Endodermal cell (in vitro differentiated cells): Measurements from ENCODE around the gene DGKD. TPM values are rescaled to one million over a fixed set of nuclear protein-coding genes. Genes with fewer than 3 reads are reported as not detected.
A peak's percentile ranks its signal among the peaks of the same experiment; 100 is the strongest.

Experiments used
- DNase-seq: peaks from one replicate; pipeline ENCODE4 v3.0.0-alpha.2; 2017
- H3K27ac ChIP-seq: 2 replicates; pipeline ENCODE4 v1.5.1; 2013; ENCODE audit warnings: mild to moderate bottlenecking, low read depth, low read length, moderate library complexity
- H3K27me3 ChIP-seq: 2 replicates; pipeline ENCODE4 v1.6.1; 2013; ENCODE audit warnings: mild to moderate bottlenecking, low read length, moderate library complexity; ENCODE audit not compliant: insufficient read depth, control insufficient read depth, poor library complexity, severe bottlenecking
- H3K36me3 ChIP-seq: 2 replicates; pipeline ENCODE4 v1.7.0; 2013; ENCODE audit warnings: mild to moderate bottlenecking, low read length, moderate library complexity; ENCODE audit not compliant: control insufficient read depth, insufficient read depth
- H3K4me1 ChIP-seq: one replicate; pipeline ENCODE4 v1.7.0; 2013; ENCODE audit warnings: low read length; ENCODE audit not compliant: control insufficient read depth, insufficient read depth
- H3K4me3 ChIP-seq: 2 replicates; pipeline ENCODE4 v1.5.1; 2013; ENCODE audit warnings: mild to moderate bottlenecking, low read length, moderate library complexity
- H3K9ac ChIP-seq: 2 replicates; pipeline ENCODE4 v1.6.1; 2013; ENCODE audit warnings: mild to moderate bottlenecking, low read length, moderate library complexity; ENCODE audit not compliant: poor library complexity, severe bottlenecking; ENCODE audit errors: extremely low read depth
- H3K9me3 ChIP-seq: 2 replicates; pipeline ENCODE4 v1.6.1; 2013; ENCODE audit warnings: mild to moderate bottlenecking, low read length, moderate library complexity; ENCODE audit not compliant: control insufficient read depth
- H3K27ac Mint-ChIP-seq: 2 replicates; pipeline ENCODE4 v1.8.0; 2020; ENCODE audit warnings: mixed read lengths
- H3K27me3 Mint-ChIP-seq: 2 replicates; pipeline ENCODE4 v1.8.0; 2021; ENCODE audit warnings: mild to moderate bottlenecking, mixed read lengths; ENCODE audit not compliant: insufficient read depth
- H3K36me3 Mint-ChIP-seq: 2 replicates; pipeline ENCODE4 v1.8.0; 2020; ENCODE audit warnings: low read depth, mixed read lengths
- H3K4me1 Mint-ChIP-seq: 2 replicates; pipeline ENCODE4 v1.8.0; 2020; ENCODE audit warnings: mixed read lengths
- H3K4me3 Mint-ChIP-seq: 2 replicates; pipeline ENCODE4 v1.8.0; 2020; ENCODE audit warnings: mild to moderate bottlenecking, moderate library complexity, mixed read lengths
- H3K9me3 Mint-ChIP-seq: 2 replicates; pipeline ENCODE4 v1.8.0; 2020; ENCODE audit warnings: mild to moderate bottlenecking, mixed read lengths
- WGBS, 2 experiments: methylation state at CpG; one replicate each; pipeline versions ENCODE4 v1.1.5 to v1.1.7; 2013; ENCODE audit warnings: missing lambda C conversion rate in 2 of 2, mixed read lengths in 1 of 2; ENCODE audit not compliant: insufficient coverage in 1 of 2, insufficient read length in 1 of 2; 5-methylcytosine and 5-hydroxymethylcytosine counted together
- total RNA-seq, 2 donors: library from RNA; stranded (reverse); fragmentation: NEBNext Ultra II Directional in 1 of 2; extraction: Animal tissue kit (Norgen Biotek cat#: 25700) in 1 of 2; gene quantifications; 2 replicates in 1 of 2; 3 replicates in 1 of 2; pipeline ENCODE4 v1.2.1, GENCODE V29; 2021
- TF ChIP-seq, protein P1 (sequence below): fragments of 200-600 bp; sonication (generic); conservative IDR thresholded peaks from 2 replicates; pipeline ENCODE4 v1.5.0; 2021; ENCODE audit warnings: antibody characterized with exemption, mild to moderate bottlenecking

DGKD gene
- total RNA-seq, 2 donors from 2014 or later: 39.2 to 46.9 TPM

DNA sequence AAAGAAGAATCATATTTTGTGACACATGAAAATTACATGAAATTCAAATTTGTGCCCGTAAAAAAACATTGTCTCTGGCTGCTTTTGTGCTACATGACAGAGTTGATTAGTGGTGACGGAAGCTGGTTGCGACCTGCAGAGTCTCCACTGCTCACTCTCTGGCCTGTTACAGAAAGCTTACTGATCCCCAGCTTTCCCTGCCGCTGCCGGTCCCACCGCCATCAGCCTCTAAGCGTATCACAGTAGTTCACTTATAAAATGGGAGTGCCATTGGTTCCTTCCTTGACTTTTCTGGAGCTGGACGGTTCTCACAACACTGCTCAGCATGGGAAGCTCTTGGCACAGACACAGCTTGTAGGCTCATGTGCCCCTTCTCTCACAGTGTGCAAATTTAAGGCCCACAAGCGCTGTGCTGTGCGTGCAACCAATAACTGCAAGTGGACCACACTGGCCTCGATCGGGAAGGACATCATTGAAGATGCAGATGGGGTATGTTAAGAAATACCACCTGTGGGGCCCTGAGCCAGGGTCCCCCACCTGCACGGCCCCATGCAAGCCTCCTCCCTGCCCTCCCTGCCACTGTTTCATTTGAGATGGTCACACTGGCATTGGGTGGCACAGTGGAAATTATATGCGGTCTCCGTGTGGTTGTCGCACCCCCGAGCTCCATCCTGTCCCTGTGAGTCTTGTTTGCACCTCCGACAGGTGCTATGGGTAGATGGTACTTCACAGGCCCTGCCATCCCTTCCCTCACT is 81.3 kb downstream of the DGKD start:
- Histone ChIP-seq H3K4me3 (no peak overlapping the region), H3K4me1 (no peaks in the 10 kb centered on the region), H3K27ac (no peak overlapping the region), H3K27me3 (no peaks in the 10 kb centered on the region), H3K9ac (no peak overlapping the region), H3K36me3 (no peaks in the 10 kb centered on the region), H3K9me3 (no peaks in the 10 kb centered on the region)
- H3K9me3 Mint-ChIP-seq: no peaks in the 10 kb centered on the region
- WGBS, 2 experiments: 95 to 96% methylated on average over 15 to 18 of the region's 18 CpGs
- H3K27ac Mint-ChIP-seq: no peak overlapping the region
- H3K27me3 Mint-ChIP-seq: no peaks in the 10 kb centered on the region
- DNase-seq: peak; percentile 26
- H3K4me3 Mint-ChIP-seq: no peak overlapping the region
- TF ChIP-seq, protein P1, sequence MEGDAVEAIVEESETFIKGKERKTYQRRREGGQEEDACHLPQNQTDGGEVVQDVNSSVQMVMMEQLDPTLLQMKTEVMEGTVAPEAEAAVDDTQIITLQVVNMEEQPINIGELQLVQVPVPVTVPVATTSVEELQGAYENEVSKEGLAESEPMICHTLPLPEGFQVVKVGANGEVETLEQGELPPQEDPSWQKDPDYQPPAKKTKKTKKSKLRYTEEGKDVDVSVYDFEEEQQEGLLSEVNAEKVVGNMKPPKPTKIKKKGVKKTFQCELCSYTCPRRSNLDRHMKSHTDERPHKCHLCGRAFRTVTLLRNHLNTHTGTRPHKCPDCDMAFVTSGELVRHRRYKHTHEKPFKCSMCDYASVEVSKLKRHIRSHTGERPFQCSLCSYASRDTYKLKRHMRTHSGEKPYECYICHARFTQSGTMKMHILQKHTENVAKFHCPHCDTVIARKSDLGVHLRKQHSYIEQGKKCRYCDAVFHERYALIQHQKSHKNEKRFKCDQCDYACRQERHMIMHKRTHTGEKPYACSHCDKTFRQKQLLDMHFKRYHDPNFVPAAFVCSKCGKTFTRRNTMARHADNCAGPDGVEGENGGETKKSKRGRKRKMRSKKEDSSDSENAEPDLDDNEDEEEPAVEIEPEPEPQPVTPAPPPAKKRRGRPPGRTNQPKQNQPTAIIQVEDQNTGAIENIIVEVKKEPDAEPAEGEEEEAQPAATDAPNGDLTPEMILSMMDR: no peak
- peaks cover 20% of the 10 kb centered on the region for H3K36me3 Mint-ChIP-seq
- H3K4me1 Mint-ChIP-seq: no peaks in the 10 kb centered on the region

DNA sequence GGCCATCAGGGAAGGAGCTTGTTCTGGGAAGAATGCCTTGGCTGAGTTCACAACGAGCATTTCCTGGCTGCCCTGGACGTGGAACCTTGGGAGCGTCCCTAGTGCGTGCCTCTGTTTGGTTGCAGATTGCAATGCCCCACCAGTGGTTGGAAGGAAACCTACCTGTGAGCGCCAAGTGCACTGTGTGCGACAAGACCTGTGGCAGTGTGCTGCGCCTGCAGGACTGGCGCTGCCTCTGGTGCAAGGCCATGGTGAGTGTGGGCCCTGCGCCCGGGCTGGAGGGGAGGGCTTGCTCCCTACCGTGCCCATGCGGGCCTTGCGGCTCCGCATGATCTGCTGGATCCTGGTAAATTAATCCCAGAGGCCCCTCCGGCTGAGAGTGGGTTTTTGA is 81.9 kb downstream of the DGKD start:
- no peaks in the 10 kb centered on the region for H3K4me1 ChIP-seq
- no peaks in the 10 kb centered on the region for H3K27me3 ChIP-seq
- H3K9ac ChIP-seq: no peak overlapping the region
- H3K4me1 Mint-ChIP-seq: no peaks in the 10 kb centered on the region
- no peaks in the 10 kb centered on the region for H3K27me3 Mint-ChIP-seq
- TF ChIP-seq, protein P1: no peak
- H3K4me3 ChIP-seq: no peak overlapping the region
- H3K9me3 Mint-ChIP-seq: no peaks in the 10 kb centered on the region
- WGBS, 2 experiments: 96 to 99% methylated on average over 8 to 15 of the region's 15 CpGs
- H3K36me3 Mint-ChIP-seq: peaks cover 20% of the 10 kb centered on the region
- H3K9me3 ChIP-seq: no peaks in the 10 kb centered on the region
- H3K4me3 Mint-ChIP-seq: no peak overlapping the region
- H3K27ac ChIP-seq: no peak overlapping the region
- DNase-seq: peak; percentile 26
- no peak overlapping the region for H3K27ac Mint-ChIP-seq
- no peaks in the 10 kb centered on the region for H3K36me3 ChIP-seq

DNA sequence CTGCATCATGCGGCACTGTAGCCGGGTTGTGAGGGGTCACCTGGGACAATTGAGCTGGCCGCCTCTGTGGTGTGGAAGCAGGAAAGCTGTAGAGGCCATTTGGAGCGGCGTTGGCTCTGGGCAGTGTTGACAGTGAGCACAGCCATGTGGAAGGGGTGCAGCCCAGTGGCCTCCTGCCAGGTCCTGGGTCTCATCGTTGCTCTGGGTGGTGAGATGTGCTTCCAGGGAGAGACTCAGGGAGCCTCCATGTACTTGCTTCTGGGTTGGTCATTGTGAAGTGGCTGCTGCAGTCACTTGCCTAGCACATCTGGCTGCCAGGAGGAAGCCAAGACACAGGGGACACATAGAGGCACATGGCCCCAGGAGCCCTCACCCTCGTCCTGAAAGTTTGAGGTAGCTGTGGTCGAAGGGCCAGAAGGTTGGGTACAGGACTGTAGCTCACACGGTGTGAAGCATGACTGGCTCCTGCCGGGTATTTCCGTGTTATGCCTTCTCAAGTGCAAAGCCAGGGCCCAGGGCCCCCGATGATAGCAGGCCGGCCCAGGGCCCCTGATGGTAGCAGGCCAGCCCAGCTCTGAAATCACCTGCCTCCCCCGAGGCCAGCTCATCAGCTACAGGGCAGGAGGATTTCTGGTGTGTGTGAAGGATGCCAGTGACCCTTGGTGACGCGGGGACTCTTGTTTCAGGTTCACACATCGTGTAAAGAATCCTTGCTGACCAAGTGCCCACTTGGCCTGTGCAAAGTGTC is 82.6 kb downstream of the DGKD start:
- Histone ChIP-seq H3K4me3 (no peak overlapping the region), H3K27me3 (no peaks in the 10 kb centered on the region), H3K27ac (no peak overlapping the region), H3K9me3 (no peaks in the 10 kb centered on the region), H3K36me3 (no peaks in the 10 kb centered on the region), H3K9ac (no peak overlapping the region), H3K4me1 (no peaks in the 10 kb centered on the region)
- no peaks in the 10 kb centered on the region for H3K4me1 Mint-ChIP-seq
- no peaks in the 10 kb centered on the region for H3K9me3 Mint-ChIP-seq
- TF ChIP-seq, protein P1: no peak
- H3K36me3 Mint-ChIP-seq: peaks cover 21% of the 10 kb centered on the region
- 93 to 98% methylated on average over 11 to 17 of the region's 17 CpGs for WGBS, 2 experiments
- H3K27me3 Mint-ChIP-seq: no peaks in the 10 kb centered on the region
- H3K4me3 Mint-ChIP-seq: no peak overlapping the region
- DNase-seq: peak; percentile 17
- no peak overlapping the region for H3K27ac Mint-ChIP-seq
